NCI-H82 treated with DMSO at 0.1 percent for 48 hours (cell line): ENCODE results near the gene RADIL.
"Not testable (repeated sequence)": the region's sequence is repeated elsewhere in the genome, so short reads cannot be mapped to it uniquely, and the experiment has no call there.

Experiments used
- DNase-seq: peaks from one replicate; lab custom pipeline; 2025; ENCODE audit not compliant: unreplicated experiment; lab: John Stamatoyannopoulos, UW

RADIL gene

GRCh38 chr7:4809091-4809591 lies 74.4 kb downstream of the RADIL start:
- DNase-seq = no peak

DNA sequence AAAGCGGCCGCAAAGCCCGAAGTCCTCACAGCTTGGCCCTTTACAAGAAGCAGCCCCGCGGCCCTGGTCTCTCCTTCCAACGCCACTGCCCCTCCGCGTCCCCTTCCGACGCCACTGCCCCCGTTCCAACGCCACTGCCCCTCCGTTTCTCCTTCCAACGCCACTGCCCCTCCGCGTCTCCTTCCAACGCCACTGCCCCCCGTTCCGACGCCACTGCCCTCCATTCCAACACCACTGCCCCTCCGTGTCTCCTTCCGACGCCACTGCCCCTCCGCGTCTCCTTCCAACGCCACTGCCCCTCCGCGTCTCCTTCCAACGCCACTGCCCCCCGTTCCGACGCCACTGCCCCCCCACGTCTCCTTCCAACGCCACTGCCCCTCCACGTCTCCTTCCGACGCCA lies 75.0 kb downstream of the RADIL start:
- no peak for DNase-seq

GRCh38 chr7:4808026-4808425 lies 75.5 kb downstream of the RADIL start:
- no peak for DNase-seq

DNA sequence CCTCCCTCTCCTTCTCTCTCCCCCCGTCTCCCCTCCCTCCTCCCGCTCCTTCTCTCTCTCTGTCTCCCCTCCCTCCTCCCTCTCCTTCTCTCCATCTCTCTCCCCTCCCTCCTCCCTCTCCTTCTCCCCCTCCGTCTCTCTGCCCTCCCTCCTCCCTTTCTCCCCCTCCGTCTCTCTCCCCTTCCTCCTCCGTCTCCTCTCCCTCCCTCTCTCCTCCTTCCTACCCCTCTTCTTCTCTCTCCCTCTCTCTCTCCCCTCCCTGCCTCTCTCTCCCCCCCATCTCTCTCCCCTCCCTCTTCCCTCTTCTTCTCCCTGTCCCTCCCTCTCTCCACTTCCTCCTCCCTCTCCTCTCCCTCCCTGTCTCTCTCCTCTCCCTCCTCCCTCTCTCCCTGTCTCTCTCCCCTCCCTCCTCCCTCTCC lies 75.9 kb downstream of the RADIL start:
- DNase-seq = no peak

DNA sequence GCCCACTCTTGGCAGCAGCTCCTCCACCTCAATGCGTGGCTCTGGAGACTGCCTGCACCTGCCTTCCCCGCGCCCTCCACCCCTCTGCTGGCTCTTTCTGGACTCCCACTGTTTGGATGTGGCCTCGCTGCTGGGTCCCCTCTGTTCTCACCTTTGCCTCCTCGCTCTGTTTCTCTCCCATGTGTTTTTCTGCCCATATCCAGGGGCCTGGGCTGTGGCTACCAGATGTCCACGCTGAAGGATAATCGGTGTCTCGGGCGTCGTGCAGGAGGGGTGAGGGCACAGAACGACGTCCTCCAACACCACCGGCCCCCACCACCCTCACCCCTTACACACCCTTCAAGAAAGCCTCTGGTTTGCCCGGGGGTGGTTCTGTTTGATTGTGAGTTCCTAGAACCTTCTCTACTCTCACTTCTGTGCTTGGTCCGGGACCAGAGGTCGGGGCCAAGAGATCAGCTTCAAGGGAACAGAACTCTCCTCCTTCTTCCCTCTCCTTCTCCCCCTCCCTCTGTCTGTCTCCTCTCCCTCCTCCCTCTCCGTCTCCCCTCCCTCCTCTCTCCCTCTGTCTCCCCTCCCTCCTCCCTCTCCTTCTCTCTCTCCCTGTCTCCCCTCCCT lies 76.4 kb downstream of the RADIL start:
- no peak for DNase-seq

- DNase-seq = no peak
Measured at GRCh38 chr7:4805984-4806300, 77.6 kb downstream of the RADIL start.

- DNase-seq = no peak
Measured at GRCh38 chr7:4805110-4805983, 78.2 kb downstream of the RADIL start.

GRCh38 chr7:4803397-4804241 lies 79.9 kb downstream of the RADIL start:
- DNase-seq = no peak

- DNase-seq = not testable (repeated sequence)
Measured at GRCh38 chr7:4802577-4802976, 80.9 kb downstream of the RADIL start.

DNA sequence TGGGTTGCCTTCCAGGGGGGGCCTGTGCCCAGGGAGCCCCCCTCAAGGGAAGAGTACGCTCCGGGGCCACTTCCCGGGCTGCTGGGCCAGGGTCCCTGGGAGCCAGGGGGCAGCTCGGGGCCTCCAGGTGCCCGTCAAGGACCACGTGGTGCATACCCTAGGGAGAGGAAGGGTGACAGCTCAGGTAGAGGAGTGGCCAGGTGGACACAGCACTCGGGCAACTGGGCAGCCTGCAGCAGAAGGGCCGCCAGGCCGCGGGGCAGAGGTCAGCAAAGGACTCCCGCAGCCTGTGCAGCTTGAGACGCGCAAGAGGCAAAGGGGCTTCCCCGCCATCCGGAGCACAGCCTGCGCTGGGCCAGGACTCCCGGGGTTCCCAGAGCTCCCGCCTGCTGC lies 81.7 kb downstream of the RADIL start:
- no peak for DNase-seq

DNA sequence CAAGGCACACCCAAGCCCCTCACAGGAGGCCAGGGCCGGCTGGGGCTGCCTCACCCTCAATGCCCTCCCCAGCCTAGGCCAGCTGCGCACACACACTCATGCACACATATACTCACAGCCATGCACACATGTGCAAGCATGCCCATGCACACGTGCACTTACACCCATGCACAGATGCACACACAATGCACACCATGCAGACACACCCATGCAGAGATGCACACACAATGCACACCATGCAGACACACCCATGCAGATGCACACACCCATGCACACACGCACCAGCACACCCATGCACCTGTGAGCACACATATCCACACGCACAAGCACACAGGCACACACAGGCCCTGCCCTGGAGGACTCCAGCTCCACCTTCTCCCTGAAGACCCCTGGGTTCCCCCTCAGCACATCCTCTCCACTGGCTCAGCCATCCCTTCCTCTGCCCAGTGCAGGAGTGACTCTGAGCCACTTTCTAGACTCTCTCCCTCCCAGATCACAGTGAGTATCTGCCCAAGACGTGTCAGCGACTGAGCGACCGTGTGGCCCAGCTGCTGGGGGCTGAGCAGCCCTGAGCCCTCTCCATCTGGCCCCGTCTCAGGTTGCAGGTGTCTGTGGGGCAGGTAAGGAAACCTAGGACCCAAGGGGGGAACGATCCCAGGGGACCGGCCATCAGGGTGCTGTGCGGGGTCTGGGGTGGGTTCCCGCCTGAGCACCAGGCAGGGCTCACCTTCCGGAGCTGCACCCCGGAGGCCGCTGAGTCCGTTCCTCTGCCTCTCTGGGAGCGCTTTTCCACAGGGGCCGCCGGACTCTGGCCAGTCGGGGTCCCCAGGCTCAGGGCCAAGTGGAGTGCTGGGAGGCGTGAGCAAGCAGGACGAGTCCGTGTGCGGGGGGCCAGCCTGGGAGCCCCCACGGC lies 82.3 kb downstream of the RADIL start:
- DNase-seq = no peak

- no peak for DNase-seq
Measured at GRCh38 chr7:4800487-4800886, 83.0 kb downstream of the RADIL start.

- DNase-seq = no peak
Measured at GRCh38 chr7:4799508-4800268, 83.8 kb downstream of the RADIL start.

DNA sequence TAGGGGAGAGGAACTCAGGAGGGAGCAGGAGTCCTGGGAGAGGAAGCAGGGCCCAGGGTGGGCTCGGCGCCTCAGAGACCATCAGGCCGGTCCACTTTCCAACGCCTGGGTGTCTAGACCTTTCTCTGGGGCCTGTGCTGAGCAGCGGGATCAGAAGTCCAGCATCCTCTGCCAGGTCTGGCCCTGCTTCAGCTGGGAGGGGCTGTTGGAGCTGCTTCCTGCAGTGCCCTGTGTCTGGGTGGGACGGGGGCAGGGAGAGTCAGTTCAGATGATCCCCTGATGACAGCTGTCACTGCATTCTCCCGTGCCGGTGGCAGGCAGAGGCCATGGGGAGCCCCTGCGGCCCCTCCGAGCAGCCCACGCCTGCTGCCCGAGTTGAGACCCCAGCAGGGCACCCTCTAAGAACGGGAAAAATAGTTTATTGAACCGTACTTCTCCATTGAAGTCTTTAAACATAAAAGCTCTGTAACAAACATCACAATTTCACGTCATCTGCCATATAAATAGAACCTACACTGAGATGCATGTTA lies 84.7 kb downstream of the RADIL start:
- DNase-seq = no peak

GRCh38 chr7:4797858-4798705 lies 85.4 kb downstream of the RADIL start:
- no peak for DNase-seq

DNA sequence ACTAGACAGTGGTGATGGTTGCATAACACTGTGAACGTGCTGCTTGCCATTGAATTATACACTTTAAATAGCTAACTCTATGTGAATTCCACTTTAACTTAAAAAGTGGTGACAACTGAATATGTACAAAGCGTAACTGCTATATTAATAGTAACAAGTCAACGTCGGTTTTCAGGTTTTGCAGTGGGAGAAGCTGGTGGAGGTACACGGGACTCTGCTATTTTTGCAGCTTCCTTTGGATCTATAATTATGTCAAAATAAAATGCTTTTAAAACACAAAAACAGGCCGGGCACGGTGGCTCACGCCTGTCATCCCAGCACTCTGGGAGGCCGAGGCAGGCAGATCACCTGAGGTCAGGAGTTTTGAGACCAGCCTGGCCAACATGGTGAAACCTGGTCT lies 87.1 kb downstream of the RADIL start:
- no peak for DNase-seq

DNA sequence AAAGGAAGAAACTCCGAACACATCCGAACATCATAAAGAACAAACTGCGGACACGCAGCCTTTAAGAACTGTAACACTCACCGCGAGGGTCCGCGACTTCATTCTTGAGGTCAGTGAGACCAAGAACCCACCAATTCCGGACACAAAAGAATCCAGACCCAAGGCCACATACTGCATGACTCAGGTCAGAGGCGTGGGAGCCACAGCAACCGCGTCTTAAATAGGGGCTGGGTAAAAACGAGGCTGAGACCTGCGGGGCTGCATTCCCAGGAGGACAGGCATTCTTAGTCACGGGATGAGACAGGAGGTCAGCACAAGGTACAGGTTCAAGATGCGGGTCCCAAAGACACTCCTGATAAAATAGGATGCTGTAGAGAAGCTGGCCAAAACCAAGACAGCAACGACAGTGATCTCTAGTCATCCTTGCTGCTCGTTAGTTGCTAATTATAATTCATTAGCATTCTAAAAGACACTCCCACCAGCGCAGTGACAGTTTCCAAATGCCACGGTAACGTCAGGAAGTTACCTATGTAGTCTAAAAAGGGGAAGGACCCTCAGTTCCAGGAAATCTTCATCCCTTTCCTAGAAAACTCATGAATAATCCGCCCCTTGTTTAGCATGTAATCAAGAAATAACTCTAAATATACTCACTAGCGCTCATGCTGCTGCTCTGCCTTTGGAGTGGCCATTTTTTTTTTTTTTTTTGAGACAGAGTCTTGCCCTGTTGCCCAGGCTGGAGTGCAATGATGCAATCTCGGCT lies 88.7 kb downstream of the RADIL start:
- DNase-seq = no peak

GRCh38 chr7:4794171-4794570 lies 89.3 kb downstream of the RADIL start:
- not testable (repeated sequence) for DNase-seq
